ENCODE results near the gene TAF1B. TPM values are rescaled to one million over a fixed set of nuclear protein-coding genes. Genes with fewer than 3 reads are reported as not detected.

The TAF1B gene
- total and polyA plus RNA-seq, 2 experiments from 2014 or later: 8.0 to 19.4 TPM

GRCh38 chr2:9799011-9799596, 44.2 kb upstream of the TAF1B start:
- WGBS (ENCODE audit: low lambda C conversion rate, missing lambda C conversion rate): 84% methylated on average over 11 of the region's 11 CpGs
- H3K27ac ChIP-seq: peak overlapping the region; percentile 70
- no peak overlapping the region for H2AFZ ChIP-seq
- H3K27me3 ChIP-seq: no peaks in the 10 kb centered on the region
- H3K9me3 ChIP-seq (ENCODE audit: low read depth): no peaks in the 10 kb centered on the region
- no peaks in the 10 kb centered on the region for H3K9me2 ChIP-seq (replicated peaks; ENCODE audit: insufficient read depth)
- no peak for TF ChIP-seq EZH2 (IDR thresholded peaks at IDR 0.05; ENCODE audit: borderline replicate concordance)
- TF ChIP-seq EZH2phosphoT487 (IDR thresholded peaks at IDR 0.05; ENCODE audit: low read depth, severe bottlenecking, unreplicated experiment): no peak
- TF ChIP-seq, protein P1, sequence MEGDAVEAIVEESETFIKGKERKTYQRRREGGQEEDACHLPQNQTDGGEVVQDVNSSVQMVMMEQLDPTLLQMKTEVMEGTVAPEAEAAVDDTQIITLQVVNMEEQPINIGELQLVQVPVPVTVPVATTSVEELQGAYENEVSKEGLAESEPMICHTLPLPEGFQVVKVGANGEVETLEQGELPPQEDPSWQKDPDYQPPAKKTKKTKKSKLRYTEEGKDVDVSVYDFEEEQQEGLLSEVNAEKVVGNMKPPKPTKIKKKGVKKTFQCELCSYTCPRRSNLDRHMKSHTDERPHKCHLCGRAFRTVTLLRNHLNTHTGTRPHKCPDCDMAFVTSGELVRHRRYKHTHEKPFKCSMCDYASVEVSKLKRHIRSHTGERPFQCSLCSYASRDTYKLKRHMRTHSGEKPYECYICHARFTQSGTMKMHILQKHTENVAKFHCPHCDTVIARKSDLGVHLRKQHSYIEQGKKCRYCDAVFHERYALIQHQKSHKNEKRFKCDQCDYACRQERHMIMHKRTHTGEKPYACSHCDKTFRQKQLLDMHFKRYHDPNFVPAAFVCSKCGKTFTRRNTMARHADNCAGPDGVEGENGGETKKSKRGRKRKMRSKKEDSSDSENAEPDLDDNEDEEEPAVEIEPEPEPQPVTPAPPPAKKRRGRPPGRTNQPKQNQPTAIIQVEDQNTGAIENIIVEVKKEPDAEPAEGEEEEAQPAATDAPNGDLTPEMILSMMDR (IDR thresholded peaks at IDR 0.05; ENCODE audit: poor library complexity): no peak
- H3K36me3 ChIP-seq (replicated peaks; ENCODE audit: insufficient read depth, low read depth): no peaks in the 10 kb centered on the region
- H4K20me1 ChIP-seq (ENCODE audit: insufficient read depth, poor library complexity, severe bottlenecking): no peaks in the 10 kb centered on the region
- H3K4me2 ChIP-seq: peak overlapping the region; percentile 43
- no peak overlapping the region for H3K4me3 ChIP-seq
- peaks cover 19% of the 10 kb centered on the region for H3K4me1 ChIP-seq (ENCODE audit: insufficient read depth)
- H3K79me2 ChIP-seq: no peaks in the 10 kb centered on the region
- no peak for DNase-seq (ENCODE audit: low spot score)

GRCh38 chr2:9799729-9800632, 43.3 kb upstream of the TAF1B start:
- Histone ChIP-seq H3K4me1 (ENCODE audit: insufficient read depth) (peaks cover 19% of the 10 kb centered on the region), H3K9me3 (ENCODE audit: low read depth) (no peaks in the 10 kb centered on the region), H2AFZ (no peak overlapping the region), H3K4me2 (peak overlapping the region; percentile 43), H3K9me2 (replicated peaks; ENCODE audit: insufficient read depth) (no peaks in the 10 kb centered on the region), H4K20me1 (ENCODE audit: insufficient read depth, poor library complexity, severe bottlenecking) (no peaks in the 10 kb centered on the region), H3K36me3 (replicated peaks; ENCODE audit: insufficient read depth, low read depth) (no peaks in the 10 kb centered on the region), H3K27me3 (no peaks in the 10 kb centered on the region), H3K79me2 (no peaks in the 10 kb centered on the region), H3K4me3 (no peak overlapping the region), H3K27ac (peak overlapping the region; percentile 38)
- no peak for TF ChIP-seq EZH2phosphoT487 (IDR thresholded peaks at IDR 0.05; ENCODE audit: low read depth, severe bottlenecking, unreplicated experiment)
- TF ChIP-seq, protein P1 (IDR thresholded peaks at IDR 0.05; ENCODE audit: poor library complexity): peak; percentile 94
- no peak for TF ChIP-seq EZH2 (IDR thresholded peaks at IDR 0.05; ENCODE audit: borderline replicate concordance)
- peak; percentile 90 for DNase-seq (ENCODE audit: low spot score)
- 35% methylated on average over 14 of the region's 14 CpGs for WGBS (ENCODE audit: low lambda C conversion rate, missing lambda C conversion rate)

DNA sequence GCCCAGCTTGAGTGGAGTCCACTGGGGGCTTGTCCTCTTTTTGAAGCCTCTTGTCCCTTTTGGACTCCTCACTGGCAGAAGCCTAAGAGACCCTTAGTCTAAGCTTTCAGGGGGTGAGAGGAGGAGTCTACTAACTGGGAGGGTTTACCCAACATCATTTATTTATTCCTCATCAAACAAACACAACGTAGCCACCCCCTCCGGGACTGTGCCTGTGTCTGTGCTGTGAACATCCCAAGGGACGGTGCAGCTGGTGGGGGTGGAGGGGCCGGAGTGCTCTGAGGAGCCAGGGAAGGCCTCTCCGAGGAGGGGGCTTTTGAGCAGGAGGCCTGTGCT, 42.7 kb upstream of the TAF1B start:
- Histone ChIP-seq H3K36me3 (replicated peaks; ENCODE audit: insufficient read depth, low read depth) (no peaks in the 10 kb centered on the region), H3K4me3 (no peak overlapping the region), H2AFZ (no peak overlapping the region), H3K79me2 (no peaks in the 10 kb centered on the region), H3K27me3 (no peaks in the 10 kb centered on the region), H3K9me2 (replicated peaks; ENCODE audit: insufficient read depth) (no peaks in the 10 kb centered on the region), H3K4me1 (ENCODE audit: insufficient read depth) (peaks cover 19% of the 10 kb centered on the region), H3K9me3 (ENCODE audit: low read depth) (no peaks in the 10 kb centered on the region), H3K4me2 (no peak overlapping the region), H3K27ac (no peak overlapping the region), H4K20me1 (ENCODE audit: insufficient read depth, poor library complexity, severe bottlenecking) (no peaks in the 10 kb centered on the region)
- WGBS (ENCODE audit: low lambda C conversion rate, missing lambda C conversion rate): 90% methylated on average over 5 of the region's 5 CpGs
- no peak for TF ChIP-seq EZH2phosphoT487 (IDR thresholded peaks at IDR 0.05; ENCODE audit: low read depth, severe bottlenecking, unreplicated experiment)
- no peak for DNase-seq (ENCODE audit: low spot score)
